DMS114 treated with DMSO at 0.1 percent for 48 hours (cell line): Measurements from ENCODE around the gene IL6.
"Not testable (repeated sequence)": the region's sequence is repeated elsewhere in the genome, so short reads cannot be mapped to it uniquely, and the experiment has no call there.

Experiments
- DNase-seq: peaks from one replicate; lab custom pipeline; 2025; ENCODE audit not compliant: unreplicated experiment; lab: John Stamatoyannopoulos, UW

IL6 gene

DNA sequence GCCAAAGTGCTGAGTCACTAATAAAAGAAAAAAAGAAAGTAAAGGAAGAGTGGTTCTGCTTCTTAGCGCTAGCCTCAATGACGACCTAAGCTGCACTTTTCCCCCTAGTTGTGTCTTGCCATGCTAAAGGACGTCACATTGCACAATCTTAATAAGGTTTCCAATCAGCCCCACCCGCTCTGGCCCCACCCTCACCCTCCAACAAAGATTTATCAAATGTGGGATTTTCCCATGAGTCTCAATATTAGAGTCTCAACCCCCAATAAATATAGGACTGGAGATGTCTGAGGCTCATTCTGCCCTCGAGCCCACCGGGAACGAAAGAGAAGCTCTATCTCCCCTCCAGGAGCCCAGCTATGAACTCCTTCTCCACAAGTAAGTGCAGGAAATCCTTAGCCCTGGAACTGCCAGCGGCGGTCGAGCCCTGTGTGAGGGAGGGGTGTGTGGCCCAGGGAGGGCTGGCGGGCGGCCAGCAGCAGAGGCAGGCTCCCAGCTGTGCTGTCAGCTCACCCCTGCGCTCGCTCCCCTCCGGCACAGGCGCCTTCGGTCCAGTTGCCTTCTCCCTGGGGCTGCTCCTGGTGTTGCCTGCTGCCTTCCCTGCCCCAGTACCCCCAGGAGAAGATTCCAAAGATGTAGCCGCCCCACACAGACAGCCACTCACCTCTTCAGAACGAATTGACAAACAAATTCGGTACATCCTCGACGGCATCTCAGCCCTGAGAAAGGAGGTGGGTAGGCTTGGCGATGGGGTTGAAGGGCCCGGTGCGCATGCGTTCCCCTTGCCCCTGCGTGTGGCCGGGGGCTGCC lies at the start of gene IL6:
Gene IL6 (plus strand): TSS at position 294 of the 807 bp plus-strand sequence. CDS start 63 bp downstream, at position 357.
- no peak for DNase-seq

DNA sequence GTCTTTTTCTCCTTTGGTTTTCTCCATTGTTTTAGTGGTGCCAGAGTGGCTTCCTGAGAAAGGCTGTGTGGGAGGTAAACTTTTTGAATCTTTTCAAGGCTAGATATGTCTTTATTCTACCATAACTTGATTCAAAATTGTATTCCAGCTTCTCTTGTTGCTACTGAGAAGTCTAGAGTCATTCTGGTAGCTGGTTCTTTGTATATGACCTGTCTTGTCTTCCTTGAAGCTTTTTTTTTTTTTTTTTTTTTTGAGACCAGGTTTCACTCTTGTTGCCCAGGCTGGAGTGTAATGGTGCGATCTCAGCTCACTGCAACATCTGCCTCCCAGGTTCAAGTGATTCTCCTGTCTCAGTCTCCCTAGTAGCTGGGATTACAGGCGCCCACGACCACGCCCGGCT lies 49.7 kb upstream of the IL6 start:
- not testable (repeated sequence) for DNase-seq

DNA sequence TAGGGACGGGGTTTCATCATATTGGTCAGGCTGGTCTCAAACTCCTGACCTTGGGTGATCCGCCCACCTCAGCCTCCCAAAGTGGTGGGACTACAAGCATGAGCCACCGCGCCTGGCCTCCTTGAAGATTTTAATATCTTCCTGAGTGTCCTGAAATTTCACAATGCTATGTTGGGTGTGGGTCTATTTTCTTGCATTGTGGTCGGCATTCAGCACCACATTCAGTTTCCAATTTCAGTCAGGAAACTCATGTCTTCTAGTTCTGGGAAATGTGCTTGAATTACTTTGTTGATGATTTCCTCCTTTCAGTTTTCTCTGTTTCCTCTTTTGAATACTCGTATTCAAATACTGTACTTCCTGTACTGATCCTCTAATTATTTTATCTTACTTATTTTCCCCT lies 49.3 kb upstream of the IL6 start:
- DNase-seq, result no peak

DNA sequence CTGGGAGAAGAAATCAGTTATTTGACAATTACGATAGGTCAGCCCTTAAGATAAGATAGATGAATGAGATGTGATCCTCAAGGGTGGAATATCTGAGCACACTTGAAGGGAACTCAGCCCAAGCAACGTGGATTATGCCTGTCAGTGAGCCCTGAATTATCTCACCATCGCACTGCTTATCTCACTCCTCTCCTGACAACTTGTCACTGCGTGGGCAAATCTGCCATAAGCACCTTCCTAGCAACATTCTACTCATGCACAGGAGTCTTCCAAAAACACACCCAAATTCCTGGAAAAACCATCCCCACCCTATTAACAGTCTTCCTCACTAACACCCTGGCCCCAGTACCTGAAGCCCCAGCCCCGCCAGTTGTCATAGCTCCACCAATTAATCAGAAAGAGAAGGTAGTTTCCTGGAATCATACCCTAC lies 46.5 kb upstream of the IL6 start:
- no peak for DNase-seq

DNA sequence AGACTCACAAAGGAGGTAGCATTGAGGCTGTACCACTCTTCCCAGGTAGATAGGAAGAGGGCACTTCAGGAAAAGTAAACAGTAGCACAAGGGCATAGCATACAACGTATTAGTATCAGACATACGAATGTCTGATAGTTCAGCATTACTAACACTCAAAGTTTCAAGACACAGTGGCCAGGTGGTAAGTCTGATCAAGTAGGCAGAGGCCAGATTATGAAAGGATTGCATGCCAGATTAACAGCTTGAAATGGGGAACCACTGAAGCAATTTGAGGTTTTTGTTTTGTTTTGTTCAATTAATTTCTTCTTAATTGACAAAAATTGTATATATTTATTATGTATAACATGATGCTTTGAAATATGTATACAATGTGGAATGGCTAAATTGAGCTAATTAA lies 45.7 kb upstream of the IL6 start:
- DNase-seq, result no peak

DNA sequence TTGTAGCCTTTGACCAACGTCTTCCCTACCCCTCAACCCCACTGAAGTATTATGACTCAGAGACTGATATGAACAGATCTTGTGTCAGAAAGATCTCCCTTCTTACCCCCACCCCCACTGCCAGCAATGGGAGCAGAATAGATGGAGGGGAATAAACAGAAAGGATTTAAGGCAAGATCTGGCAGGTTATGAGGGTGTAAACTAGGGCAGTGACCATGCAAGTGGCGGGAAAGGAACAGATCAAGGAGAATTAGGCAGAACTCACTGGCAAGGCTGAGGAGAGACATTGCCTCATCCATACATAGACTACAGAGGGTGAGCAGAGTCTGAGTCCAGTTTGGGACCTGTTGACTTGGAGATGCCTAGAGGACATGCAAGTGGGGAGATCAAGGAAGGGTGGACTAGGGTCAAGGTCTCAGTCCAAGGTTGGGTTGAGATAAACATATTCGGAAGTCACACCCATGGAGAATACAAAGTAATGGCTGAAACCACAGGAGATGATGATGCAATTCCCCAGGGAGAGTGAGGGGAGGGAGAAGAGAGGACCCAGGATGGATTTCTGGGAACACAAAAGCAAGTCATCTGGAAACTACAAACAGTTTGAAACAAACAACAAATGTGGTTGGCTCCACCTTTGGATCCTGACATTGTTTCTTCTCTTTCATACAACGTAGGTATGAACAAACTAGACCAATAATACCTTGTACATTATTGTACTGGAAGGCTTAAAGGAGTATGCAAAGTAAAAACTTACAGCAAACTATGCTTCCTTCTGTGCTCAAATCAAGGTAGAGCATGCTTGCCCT lies 44.9 kb upstream of the IL6 start:
- DNase-seq, result no peak

DNA sequence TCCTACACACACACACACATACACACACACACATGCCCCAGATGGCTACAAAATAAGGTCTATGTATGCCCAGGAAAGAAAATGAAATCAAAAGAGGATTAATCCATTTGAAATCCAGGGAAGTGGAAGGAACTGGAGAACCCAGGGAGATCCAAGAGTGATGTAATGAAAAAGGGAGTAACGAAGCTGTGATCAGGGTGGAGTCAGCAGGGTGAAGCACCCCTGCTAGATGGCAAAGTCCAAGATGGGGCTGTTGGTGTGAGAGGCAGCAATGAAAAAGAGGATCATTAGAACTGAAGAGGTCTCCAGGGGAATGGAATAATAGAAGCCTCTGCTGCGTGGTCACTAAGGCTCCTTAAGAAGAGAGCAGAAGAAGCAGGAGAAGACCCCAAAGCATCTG lies 43.6 kb upstream of the IL6 start:
- no peak for DNase-seq

DNA sequence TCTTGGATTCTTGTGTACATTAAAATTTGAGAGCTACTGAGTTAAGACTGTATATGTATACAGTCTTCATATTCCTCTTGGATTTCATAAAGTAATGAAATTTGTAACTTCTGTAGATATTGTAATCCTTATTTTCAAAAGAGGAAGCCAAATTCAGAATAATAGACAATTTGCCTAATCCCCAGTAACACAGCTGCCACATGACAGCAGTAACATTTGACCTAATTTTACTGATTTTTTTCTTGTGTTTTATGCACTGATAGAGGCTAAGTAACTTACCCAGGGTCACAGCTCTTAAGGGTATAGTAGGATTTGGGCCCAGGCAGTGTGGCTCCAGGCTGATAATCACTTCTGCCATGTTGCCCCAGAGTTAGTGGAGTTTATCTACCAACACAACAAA lies 40.4 kb upstream of the IL6 start:
- no peak for DNase-seq

DNA sequence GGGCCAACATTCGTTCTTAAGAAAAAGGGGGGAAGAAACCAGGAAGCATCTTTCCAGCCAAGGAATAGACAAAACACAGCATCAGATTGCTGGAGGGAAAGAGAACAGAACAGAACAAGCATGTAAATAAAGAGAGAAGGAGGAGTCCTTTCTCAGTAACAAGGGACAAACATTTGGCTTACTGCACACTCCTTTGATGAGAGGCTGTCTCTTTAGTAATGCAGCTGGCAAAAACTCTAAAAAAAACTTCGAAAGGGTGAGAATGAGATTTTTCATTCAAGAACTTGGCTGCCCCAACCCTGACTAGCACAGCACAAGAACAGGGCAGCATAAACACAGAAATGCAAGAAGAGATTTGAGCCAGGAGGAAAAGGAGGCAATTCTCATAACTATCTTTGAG lies 38.9 kb upstream of the IL6 start:
- DNase-seq, result no peak

DNA sequence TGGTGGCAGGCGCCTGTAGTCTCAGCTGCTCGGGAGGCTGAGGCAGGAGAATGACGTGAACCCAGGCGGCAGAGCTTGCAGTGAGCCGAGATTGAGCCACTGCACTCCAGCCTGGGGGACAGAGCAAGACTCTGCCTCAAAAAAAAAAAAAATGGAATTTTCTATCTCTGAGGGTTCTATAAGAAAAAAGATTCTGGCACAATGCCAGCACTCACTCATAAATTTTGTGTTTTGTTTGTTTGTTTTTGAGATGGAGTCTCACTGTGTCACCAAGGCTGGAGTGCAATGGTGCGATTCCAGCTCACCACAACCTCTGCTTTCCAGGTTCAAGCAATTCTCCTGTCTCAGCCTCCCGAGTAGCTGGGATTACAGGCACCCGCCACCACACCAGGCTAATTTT lies 38.1 kb upstream of the IL6 start:
- not testable (repeated sequence) for DNase-seq

DNA sequence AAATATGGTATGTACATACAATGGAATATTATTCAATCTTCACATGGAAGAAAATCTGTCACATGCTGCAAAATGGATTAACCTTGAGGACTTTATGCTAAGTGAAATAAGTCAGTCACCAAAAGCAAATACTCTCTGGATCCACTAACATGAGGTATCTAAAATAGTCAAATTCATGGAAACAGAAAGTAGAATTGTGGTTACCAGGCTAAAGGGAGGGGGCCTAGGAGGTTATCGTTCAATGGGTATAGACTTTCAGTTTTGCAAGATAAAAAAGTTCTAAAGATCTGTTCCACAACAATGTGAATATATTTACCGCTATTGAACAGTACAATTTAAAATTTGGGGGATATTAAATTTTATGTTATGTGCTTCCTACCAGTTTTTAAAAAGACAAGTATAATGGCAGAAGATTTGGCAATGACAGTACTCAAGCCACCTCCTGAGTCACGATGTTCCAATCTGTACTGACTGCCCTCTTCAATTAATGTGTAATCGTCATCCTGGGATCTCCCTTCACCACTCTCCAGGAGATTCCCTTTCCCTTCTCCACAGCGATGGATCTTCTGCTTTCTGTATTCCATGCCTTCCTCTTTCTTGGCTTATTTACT lies 32.3 kb upstream of the IL6 start:
- DNase-seq, result no peak

DNA sequence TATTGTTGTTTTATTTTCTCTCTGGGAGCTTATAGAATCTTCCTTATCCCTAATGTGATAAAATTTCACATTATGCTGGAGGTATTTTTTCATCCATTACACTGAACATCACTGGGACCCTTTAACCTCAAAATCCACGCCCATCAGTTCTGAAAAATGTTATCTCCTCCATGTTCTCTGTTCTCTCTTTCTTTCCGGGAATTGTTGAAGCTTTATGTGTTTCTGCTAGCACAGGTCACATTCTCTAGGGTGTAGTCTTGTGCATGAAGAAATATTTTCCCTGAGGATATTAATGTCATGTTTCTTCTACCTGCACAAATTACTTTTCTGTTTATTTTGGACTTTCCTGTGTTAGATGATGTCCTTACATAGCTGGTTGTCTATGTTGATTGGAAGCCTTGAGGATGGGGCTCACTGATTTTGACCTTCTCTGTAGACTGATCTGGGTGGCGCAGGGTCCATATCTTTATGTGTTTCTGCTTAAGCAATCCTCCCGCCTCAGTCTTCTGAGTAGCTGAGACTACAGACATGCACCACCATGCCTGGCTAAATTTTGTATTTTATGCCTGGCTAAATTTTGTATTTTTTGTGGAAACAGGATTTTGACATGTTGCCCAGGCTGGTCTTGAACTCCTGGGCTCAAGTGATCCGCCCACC lies 31.4 kb upstream of the IL6 start:
- no peak for DNase-seq

DNA sequence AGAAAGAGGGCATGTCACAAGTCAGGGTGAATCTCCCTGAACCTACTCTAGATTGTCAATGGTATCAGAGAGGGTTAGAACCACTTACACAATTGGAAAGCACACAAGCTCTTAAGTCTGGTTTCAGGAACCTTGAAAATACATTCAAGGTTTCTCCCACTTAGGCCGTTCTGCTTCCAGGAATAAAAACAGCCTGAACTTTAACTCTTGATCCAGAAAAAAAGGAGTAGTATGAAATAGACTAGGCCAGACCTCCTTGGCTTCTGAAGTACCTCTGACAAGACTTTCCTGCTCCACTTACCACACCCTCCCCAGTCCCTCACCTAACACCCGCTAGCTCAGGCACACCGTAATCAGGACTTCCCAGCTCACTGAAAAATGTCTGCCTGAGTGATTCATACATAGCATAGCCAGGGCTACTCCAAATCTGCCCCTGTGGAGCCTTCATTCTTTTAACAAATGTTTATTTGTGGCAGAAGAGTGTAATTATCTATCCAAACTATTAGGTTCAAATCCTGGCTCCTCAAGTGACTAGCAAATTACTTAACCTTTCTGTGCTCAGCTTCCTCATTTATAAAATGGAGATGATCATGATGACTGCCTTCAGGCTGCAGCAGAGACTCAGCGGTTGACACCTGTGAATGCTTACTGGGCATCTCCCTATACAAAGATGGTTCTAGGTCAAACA lies 30.3 kb upstream of the IL6 start:
- no peak for DNase-seq

DNA sequence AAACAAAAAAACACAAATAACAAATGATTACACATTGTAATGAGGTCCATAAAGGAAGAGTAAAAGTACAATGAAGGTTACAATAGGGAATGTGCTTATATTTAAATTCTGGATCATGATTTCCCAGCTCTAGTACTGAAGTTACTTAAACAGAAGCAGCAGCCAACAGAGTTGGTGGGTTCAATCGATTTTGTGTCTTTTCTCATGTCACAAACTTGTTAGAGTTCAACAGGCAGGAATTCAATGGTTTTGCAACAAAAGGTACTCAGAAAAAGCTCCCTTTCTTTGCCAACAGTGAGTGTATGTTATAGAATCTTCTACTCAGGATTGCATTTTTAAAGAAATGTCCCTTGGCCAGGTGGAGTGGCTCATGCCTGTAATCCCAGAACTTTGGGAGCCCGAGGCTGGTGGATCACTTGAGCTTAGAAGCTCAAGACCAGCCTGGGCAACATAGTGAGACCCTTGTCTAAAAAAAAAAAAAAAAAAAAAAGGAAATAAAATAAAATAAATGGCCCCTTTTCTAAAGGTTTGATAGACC lies 29.6 kb upstream of the IL6 start:
- DNase-seq, result no peak

DNA sequence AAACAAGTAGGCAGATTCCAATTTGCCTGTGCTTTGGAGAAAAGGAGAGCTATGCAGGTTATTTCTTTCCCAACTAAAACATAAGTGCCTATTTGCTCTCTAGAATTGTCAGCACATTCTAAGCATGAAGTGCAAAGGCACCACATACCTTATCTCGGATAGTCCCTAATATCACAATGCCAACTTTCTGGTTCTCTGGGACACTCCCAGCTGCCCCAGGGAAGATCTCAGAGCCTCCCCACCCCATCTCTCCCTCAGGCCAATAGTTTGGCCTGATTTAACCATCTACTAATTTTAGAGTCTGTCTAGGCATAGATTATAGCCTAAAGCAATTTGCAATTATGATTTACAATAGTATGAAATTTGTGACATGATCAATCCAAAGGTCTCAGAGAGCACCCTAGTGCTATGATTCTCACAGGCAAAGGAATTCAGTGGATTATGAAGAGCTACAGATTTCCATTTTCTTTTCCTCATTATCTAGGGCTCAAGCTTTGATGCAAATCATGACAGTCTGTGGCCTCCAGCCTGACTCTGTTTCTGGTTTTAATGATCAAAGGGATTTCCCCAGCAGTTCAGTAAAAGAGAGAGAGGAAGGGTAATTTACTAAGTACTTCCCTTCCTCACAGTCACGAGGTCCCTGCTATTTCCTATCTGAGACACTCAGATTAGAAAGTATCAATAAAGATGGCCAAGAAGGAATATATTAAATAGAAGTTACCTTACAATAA lies 29.0 kb upstream of the IL6 start:
- DNase-seq, result no peak

DNA sequence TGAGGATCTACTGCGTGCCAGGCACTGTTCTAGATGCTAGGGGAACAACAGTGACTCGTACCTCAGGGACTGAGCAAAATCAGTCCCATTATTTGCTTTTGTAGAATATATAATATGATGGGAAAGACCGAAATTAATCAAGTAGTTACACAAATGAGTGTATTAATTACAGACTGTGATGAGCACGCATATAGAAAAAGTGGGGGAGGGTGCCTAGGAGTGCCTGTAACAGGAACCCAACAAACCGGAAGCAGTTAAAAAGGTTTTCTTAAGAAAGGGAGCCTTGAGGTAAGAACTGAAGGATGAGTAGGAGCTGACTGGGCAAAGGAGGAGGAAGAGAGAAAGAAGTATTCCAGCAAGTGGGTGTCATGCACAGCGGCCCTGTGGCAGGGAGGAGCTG lies 28.2 kb upstream of the IL6 start:
- DNase-seq, result no peak

DNA sequence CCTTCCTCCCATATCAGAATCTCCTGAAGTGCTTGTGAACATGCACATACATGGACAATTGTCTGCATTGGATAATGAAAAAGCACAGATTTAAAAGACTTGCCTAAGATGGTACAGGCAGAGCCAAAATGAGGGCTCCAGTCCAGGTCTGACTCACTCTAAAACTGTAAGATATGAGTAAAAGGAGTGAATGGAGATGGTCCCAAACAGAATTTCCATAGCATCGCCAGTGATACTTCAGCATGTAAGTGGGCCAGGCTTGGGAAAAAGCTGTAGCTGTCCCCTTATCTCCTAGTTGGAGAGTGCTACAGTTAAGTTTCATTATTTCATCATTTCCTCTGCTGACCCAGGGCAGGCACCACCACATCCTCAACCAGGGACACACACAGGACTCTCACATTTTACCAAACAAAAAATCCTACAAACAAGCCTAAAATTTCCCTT lies 26.4 kb upstream of the IL6 start:
- DNase-seq, result no peak

DNA sequence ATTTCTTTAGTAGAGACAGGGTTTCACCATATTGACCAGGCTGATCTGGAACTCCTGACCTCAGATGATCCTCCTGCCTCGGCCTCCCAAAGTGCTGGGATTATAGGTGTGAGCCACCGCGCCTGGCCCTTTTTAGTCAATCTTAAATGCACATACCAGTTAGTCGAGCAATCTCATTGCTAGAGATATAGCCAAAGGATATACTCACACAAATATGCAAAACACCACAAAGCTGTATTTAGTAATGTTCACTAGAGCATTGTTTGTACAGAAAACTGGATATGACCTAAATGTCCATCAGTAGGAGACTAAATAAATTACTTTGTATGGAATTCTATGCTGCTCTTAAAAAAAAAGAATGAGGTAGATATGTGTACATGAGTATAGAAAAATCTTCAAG lies 24.5 kb upstream of the IL6 start:
- DNase-seq, result no peak

DNA sequence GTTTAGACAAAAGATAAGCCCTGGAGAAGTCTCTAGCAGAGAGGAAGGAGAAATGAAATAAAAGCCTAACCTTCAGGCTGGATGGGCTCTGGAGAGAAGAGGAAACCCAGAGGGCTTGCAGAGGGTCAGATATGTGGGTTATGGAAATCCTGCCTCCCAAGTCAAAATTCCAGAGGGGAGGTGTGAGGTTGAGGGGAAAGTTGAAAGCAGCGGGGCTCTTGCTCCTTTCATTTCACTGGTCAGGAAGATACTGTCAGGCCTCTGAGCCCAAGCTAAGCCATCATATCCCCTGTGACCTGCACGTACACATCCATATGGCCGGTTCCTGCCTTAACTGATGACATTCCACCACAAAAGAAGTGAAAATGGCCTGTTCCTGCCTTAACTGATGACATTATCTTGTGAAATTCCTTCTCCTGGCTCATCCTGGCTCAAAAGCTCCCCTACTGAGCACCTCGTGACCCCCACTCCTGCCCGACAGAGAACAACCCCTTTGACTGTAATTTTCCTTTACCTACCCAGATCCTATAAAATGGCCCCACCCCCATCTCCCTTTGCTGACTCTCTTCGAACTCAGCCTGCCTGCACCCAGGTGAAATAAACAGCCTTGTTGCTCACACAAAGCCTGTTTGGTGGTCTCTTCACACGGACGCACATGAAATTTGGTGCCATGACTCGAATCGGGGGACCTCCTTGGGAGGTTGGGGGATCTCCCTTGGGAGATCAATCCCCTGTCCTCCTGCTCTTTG lies 23.7 kb upstream of the IL6 start:
- not testable (repeated sequence) for DNase-seq
